ENCODE measurements around the gene SAMD11.

Gene SAMD11

GRCh38 chr1:915295-916172 lies 8.2 kb upstream of the SAMD11 start:
- in situ Hi-C loops (cut with MboI; ENCODE audit: low pct_unique_long_range_greater_than_20kb, low sequenced_read_pairs), result no loop called here

GRCh38 chr1:916173-917075 lies 7.3 kb upstream of the SAMD11 start:
- DNase-seq, result no peak
- in situ Hi-C loops (cut with MboI; ENCODE audit: low pct_unique_long_range_greater_than_20kb, low sequenced_read_pairs), result no loop called here

More at GRCh38 chr1:915295-916172, 8.2 kb upstream of the SAMD11 start:
- DNase-seq, result no peak

- DNase-seq, result no peak
- in situ Hi-C loops (cut with MboI; ENCODE audit: low pct_unique_long_range_greater_than_20kb, low sequenced_read_pairs), result no loop called here
These were observed 6.7 kb upstream of the SAMD11 start for GRCh38 chr1:917076-917459.

GRCh38 chr1:917466-918091 lies 6.1 kb upstream of the SAMD11 start:
- DNase-seq, result no peak
- in situ Hi-C loops (cut with MboI; ENCODE audit: low pct_unique_long_range_greater_than_20kb, low sequenced_read_pairs), result no loop called here

GRCh38 chr1:918353-918752 lies 5.4 kb upstream of the SAMD11 start:
- in situ Hi-C loops (cut with MboI; ENCODE audit: low pct_unique_long_range_greater_than_20kb, low sequenced_read_pairs), result no loop called here

GRCh38 chr1:918843-919242 lies 4.9 kb upstream of the SAMD11 start:
- in situ Hi-C loops (cut with MboI; ENCODE audit: low pct_unique_long_range_greater_than_20kb, low sequenced_read_pairs), result no loop called here
- DNase-seq, result no peak

More at GRCh38 chr1:918353-918752, 5.4 kb upstream of the SAMD11 start:
- DNase-seq, result no peak

- in situ Hi-C loops (cut with MboI; ENCODE audit: low pct_unique_long_range_greater_than_20kb, low sequenced_read_pairs), result no loop called here
- DNase-seq, result no peak
These were observed 4.4 kb upstream of the SAMD11 start for GRCh38 chr1:919271-919872.

- in situ Hi-C loops (cut with MboI; ENCODE audit: low pct_unique_long_range_greater_than_20kb, low sequenced_read_pairs), result no loop called here
- no peak for DNase-seq
These were observed 3.7 kb upstream of the SAMD11 start for GRCh38 chr1:920010-920409.

GRCh38 chr1:920521-920920 lies 3.2 kb upstream of the SAMD11 start:
- no peak for DNase-seq
- in situ Hi-C loops (cut with MboI; ENCODE audit: low pct_unique_long_range_greater_than_20kb, low sequenced_read_pairs), result no loop called here

- peak; percentile 86 for DNase-seq
- in situ Hi-C loops (cut with MboI; ENCODE audit: low pct_unique_long_range_greater_than_20kb, low sequenced_read_pairs), result no loop called here
These were observed 2.5 kb upstream of the SAMD11 start for GRCh38 chr1:921011-921837.

GRCh38 chr1:923991-924655 lies 400 bp downstream of the SAMD11 start:
- no peak for DNase-seq
- in situ Hi-C loops (cut with MboI; ENCODE audit: low pct_unique_long_range_greater_than_20kb, low sequenced_read_pairs), result no loop called here

GRCh38 chr1:924656-925560 lies 1.2 kb downstream of the SAMD11 start:
- in situ Hi-C loops (cut with MboI; ENCODE audit: low pct_unique_long_range_greater_than_20kb, low sequenced_read_pairs), result no loop called here
- DNase-seq, result no peak

- in situ Hi-C loops (cut with MboI; ENCODE audit: low pct_unique_long_range_greater_than_20kb, low sequenced_read_pairs), result no loop called here
- no peak for DNase-seq
These were observed 2.1 kb downstream of the SAMD11 start for GRCh38 chr1:925561-926421.

- in situ Hi-C loops (cut with MboI; ENCODE audit: low pct_unique_long_range_greater_than_20kb, low sequenced_read_pairs), result no loop called here
- no peak for DNase-seq
These were observed 3.5 kb downstream of the SAMD11 start for GRCh38 chr1:927234-927633.

- DNase-seq, result no peak
- in situ Hi-C loops (cut with MboI; ENCODE audit: low pct_unique_long_range_greater_than_20kb, low sequenced_read_pairs), result no loop called here
These were observed 4.0 kb downstream of the SAMD11 start for GRCh38 chr1:927748-928147.

All from KBM-7 (cell line).